Loucy (cell line): Measurements from ENCODE around the gene NEDD4L.

Source experiments
- H2AFZ ChIP-seq: fragments of 200-600 bp; sonication (generic); 2 replicates; pipeline ENCODE4 v1.6.0; 2016; ENCODE audit warnings: antibody characterized with exemption, mild to moderate bottlenecking, low read length, moderate library complexity
- H3F3A ChIP-seq: fragments of 200-600 bp; 2 replicates; pipeline ENCODE4 v1.6.0; 2016; ENCODE audit warnings: antibody characterized with exemption, low read depth, mild to moderate bottlenecking
- H3K27me3 ChIP-seq: fragments of 200-600 bp; sonication (generic); 2 replicates; pipeline ENCODE4 v1.6.1; 2014; ENCODE audit warnings: low read length, mild to moderate bottlenecking; ENCODE audit not compliant: insufficient read depth, poor library complexity, severe bottlenecking
- H3K36me3 ChIP-seq: fragments of 200-600 bp; sonication (generic); 2 replicates; pipeline ENCODE4 v1.6.1; 2016; ENCODE audit warnings: low read length; ENCODE audit not compliant: insufficient read depth
- H3K4me1 ChIP-seq: fragments of 200-600 bp; sonication (generic); 2 replicates; pipeline ENCODE4 v1.5.1; 2014; ENCODE audit warnings: low read length, mild to moderate bottlenecking; ENCODE audit not compliant: insufficient read depth, poor library complexity, severe bottlenecking
- H3K4me2 ChIP-seq: fragments of 200-600 bp; sonication (generic); 2 replicates; pipeline ENCODE4 v1.6.0; 2014; ENCODE audit warnings: antibody characterized with exemption, low read length, low read depth, mild to moderate bottlenecking; ENCODE audit not compliant: poor library complexity, severe bottlenecking
- H3K4me3 ChIP-seq: fragments of 200-600 bp; sonication (generic); 2 replicates; pipeline ENCODE4 v1.5.1; 2014; ENCODE audit warnings: low read length, mild to moderate bottlenecking, mixed read lengths; ENCODE audit not compliant: poor library complexity, severe bottlenecking
- H3K79me2 ChIP-seq: fragments of 200-600 bp; sonication (generic); 2 replicates; pipeline ENCODE4 v1.6.1; 2014; ENCODE audit warnings: low read length; ENCODE audit not compliant: insufficient read depth
- H3K9ac ChIP-seq: fragments of 200-600 bp; sonication (generic); 2 replicates; pipeline ENCODE4 v1.6.0; 2014; ENCODE audit warnings: mild to moderate bottlenecking, low read depth, low read length, moderate library complexity; ENCODE audit not compliant: poor library complexity, severe bottlenecking
- H3K9me2 ChIP-seq: fragments of 200-600 bp; sonication (generic); replicated peaks from 2 replicates; pipeline ENCODE4 v1.6.1; 2016; ENCODE audit warnings: low read depth, low read length, mixed read lengths
- H3K9me3 ChIP-seq: fragments of 200-600 bp; sonication (generic); 2 replicates; pipeline ENCODE4 v1.6.1; 2014; ENCODE audit warnings: mild to moderate bottlenecking, antibody characterized with exemption, low read length, low read depth; ENCODE audit not compliant: insufficient read depth
- H4K20me1 ChIP-seq: fragments of 200-600 bp; sonication (generic); 2 replicates; pipeline ENCODE4 v1.6.0; 2014; ENCODE audit warnings: antibody characterized with exemption, low read length, mild to moderate bottlenecking; ENCODE audit not compliant: insufficient read depth, poor library complexity, severe bottlenecking
- EZH2phosphoT487 ChIP-seq: fragments of 200-600 bp; IDR thresholded peaks from 2 replicates; pipeline ENCODE4 v1.6.1; 2018; ENCODE audit warnings: antibody characterized with exemption, mild to moderate bottlenecking, moderate library complexity, borderline replicate concordance
- TF ChIP-seq, protein P1 (sequence below): fragments of 200-600 bp; sonication (generic); conservative IDR thresholded peaks from 2 replicates; pipeline ENCODE4 v1.5.1; 2014; ENCODE audit warnings: mild to moderate bottlenecking, antibody characterized with exemption, low read length

NEDD4L gene

DNA sequence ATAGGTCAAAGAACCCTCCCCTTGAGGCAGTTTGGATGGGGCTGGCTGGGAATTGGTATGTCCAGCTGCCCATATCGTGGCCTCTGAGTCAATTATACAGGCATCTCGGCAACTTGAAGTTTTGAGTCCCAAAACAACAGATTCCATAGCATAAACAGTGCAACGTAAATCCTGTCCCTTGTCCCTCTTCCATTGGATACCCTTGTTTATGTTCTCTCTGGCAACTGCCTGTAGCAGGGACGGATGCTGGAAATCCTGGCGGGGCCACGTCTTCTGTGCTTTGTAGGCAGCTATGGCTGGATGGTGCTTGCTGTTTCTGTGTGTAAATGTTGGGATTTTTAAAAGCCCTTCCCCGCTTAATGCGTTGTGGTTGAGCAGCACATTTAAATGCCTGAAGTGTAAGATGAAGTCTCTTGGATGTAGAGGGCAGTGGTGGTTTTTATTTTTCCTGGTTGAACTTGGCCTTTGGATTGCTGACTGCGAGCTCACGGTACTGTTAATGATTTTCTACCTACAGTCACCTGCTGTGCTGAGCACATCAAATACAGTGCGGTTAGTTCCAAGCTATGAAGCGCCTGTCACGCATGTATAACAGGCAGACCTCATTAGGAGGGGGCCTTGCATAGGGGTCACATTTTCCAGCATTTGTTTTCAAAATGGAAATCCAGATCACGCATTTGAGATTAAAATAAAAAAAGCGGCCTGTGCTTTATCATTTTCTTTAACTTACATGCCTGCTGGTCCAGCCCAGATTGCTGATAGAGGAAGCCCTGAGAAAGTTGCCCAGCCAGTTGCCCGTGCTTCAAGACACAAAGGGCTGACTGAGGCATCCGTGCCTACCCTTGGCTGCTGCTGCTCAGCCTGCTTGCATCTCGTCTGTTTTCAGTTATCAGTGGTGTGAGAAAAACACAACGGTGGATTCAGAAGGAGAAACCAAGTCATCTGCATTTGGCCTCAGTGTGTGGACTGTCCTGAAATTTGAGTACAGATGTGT, 84.7 kb downstream of the NEDD4L start:
- no peak overlapping the region for H2AFZ ChIP-seq
- no peak overlapping the region for H3K9ac ChIP-seq
- no peak overlapping the region for H3K4me2 ChIP-seq
- 0 out of 2 replicates have a peak, but pooled peaks cover 5% of the 10 kb centered on the region for H3K79me2 ChIP-seq
- no peaks in the 10 kb centered on the region for H3F3A ChIP-seq
- H3K27me3 ChIP-seq: no peaks in the 10 kb centered on the region
- H3K9me3 ChIP-seq: no peaks in the 10 kb centered on the region
- H3K4me1 ChIP-seq: peaks cover 8% of the 10 kb centered on the region
- H3K36me3 ChIP-seq: no peaks in the 10 kb centered on the region
- H4K20me1 ChIP-seq: no peaks in the 10 kb centered on the region
- no peak for TF ChIP-seq EZH2phosphoT487
- TF ChIP-seq, protein P1, sequence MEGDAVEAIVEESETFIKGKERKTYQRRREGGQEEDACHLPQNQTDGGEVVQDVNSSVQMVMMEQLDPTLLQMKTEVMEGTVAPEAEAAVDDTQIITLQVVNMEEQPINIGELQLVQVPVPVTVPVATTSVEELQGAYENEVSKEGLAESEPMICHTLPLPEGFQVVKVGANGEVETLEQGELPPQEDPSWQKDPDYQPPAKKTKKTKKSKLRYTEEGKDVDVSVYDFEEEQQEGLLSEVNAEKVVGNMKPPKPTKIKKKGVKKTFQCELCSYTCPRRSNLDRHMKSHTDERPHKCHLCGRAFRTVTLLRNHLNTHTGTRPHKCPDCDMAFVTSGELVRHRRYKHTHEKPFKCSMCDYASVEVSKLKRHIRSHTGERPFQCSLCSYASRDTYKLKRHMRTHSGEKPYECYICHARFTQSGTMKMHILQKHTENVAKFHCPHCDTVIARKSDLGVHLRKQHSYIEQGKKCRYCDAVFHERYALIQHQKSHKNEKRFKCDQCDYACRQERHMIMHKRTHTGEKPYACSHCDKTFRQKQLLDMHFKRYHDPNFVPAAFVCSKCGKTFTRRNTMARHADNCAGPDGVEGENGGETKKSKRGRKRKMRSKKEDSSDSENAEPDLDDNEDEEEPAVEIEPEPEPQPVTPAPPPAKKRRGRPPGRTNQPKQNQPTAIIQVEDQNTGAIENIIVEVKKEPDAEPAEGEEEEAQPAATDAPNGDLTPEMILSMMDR: no peak
- H3K9me2 ChIP-seq: no peaks in the 10 kb centered on the region
- H3K4me3 ChIP-seq: no peak overlapping the region

DNA sequence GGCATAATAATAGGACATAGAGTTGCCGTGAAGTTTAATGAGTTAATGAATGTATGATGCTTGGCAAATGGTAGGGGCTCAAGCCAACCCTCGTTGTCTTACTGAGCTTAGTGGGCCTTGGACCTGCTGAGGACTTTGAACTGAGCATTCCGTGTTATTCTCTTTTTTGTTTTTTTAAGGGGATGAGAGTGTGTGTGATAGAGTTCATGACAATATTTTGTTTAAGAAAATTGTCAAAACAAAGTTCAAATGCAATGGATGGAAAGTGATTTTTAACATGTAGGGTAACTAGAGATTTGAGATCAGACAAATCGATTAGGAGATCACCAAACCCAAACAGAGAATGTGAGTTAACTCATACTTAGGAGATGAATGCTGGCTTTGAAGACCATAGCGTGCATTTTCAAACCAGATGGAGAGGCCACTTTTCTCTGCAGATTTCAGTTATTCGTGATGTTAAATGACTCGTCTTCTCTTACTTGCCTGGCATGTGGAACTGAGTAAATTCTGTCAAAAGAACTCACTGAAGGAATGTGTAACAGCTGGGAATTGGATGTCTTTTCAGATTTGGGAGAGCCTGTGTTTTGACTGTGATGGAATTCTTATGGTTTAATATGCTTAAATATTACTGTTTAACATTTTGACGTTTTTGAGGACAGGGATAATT, 88.7 kb downstream of the NEDD4L start:
- Histone ChIP-seq H3K27me3 (no peaks in the 10 kb centered on the region), H3K79me2 (0 out of 2 replicates have a peak, but pooled peaks cover 10% of the 10 kb centered on the region), H2AFZ (no peak overlapping the region), H3K9me2 (no peaks in the 10 kb centered on the region), H3K4me2 (no peak overlapping the region), H3K4me3 (no peak overlapping the region), H3K4me1 (peaks cover 15% of the 10 kb centered on the region), H3K36me3 (no peaks in the 10 kb centered on the region), H3K9me3 (no peaks in the 10 kb centered on the region), H4K20me1 (no peaks in the 10 kb centered on the region), H3F3A (no peaks in the 10 kb centered on the region), H3K9ac (no peak overlapping the region)
- TF ChIP-seq EZH2phosphoT487: no peak
- TF ChIP-seq, protein P1: no peak

DNA sequence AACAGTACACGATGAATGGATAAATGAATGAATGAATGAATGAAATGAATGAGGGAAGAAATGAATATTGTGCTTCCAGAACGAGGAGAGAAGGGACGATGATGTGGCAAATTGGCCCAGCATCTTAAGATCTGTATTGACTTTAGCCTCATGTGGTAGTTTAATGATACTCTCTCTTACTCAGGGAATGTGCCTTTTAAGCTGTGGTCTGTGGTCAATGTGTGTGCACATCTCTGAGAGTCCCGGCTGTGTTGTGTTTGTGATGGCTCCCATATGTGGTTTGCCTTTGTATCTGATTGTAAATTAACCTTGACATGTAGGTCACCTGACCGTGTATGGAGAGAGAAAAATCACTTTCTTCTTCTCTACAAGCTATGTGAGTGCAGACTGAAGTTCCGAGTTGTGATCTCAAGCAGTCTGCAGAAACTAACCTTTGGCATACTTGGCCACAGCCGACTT, 91.2 kb downstream of the NEDD4L start:
- Histone ChIP-seq H3K4me2 (peak overlapping the region; percentile 78), H3K79me2 (peaks cover 13% of the 10 kb centered on the region; the same call in 1 of the 2 replicates), H3K36me3 (no peaks in the 10 kb centered on the region), H3K4me1 (peaks cover 22% of the 10 kb centered on the region), H3K9ac (no peak overlapping the region), H2AFZ (no peak overlapping the region), H3K9me2 (no peaks in the 10 kb centered on the region), H3K27me3 (no peaks in the 10 kb centered on the region), H3K9me3 (no peaks in the 10 kb centered on the region), H4K20me1 (no peaks in the 10 kb centered on the region), H3F3A (no peaks in the 10 kb centered on the region), H3K4me3 (peak overlapping the region; percentile 62)
- TF ChIP-seq, protein P1: no peak
- no peak for TF ChIP-seq EZH2phosphoT487
